Endothelial cell of umbilical vein (primary cell): ENCODE results near the gene ATP13A3. TPM values are rescaled to one million over a fixed set of nuclear protein-coding genes. Genes with fewer than 3 reads are reported as not detected.

Experiments used
- BruUV-seq: library from RNA; stranded (reverse); fragments of 400-500 nt; replicated peaks from 2 replicates; lab custom pipeline; 2021; lab: Mats Ljungman, UMichigan
- CTCF ChIA-PET: fragments of 300-600, 350-600 bp; sonication (Branson Sonifier 250); formaldehyde crosslinking; loops from one replicate; lab custom pipeline; 2021; ENCODE audit warnings: antibody characterized with exemption, inconsistent platforms; lab: Charles Lee
- POLR2A ChIA-PET: fragments of 300-600, 350-600 bp; sonication (Branson Sonifier 250); formaldehyde crosslinking; loops from one replicate; lab custom pipeline; 2021; ENCODE audit warnings: antibody characterized with exemption, inconsistent platforms; lab: Charles Lee
- DNase-seq: peaks from one replicate; pipeline ENCODE4 v3.0.0-alpha.2; 2011; ENCODE audit warnings: low read depth, low spot score
- FAIRE-seq: peaks from 2 replicates; lab custom pipeline; 2011; peaks lifted over from hg19 to GRCh38; lab: Jason Lieb, UNC
- H2AFZ ChIP-seq: 2 replicates; pipeline ENCODE4 v1.6.0; 2012; ENCODE audit warnings: low read depth, low read length, control low read depth, inconsistent platforms
- H3K27ac ChIP-seq: 2 replicates; pipeline ENCODE4 v1.5.1; 2011; ENCODE audit warnings: low read depth, mild to moderate bottlenecking, control low read depth, low read length, moderate library complexity; ENCODE audit not compliant: insufficient read depth
- H3K27me3 ChIP-seq, 2 experiments: 2 replicates each; pipeline versions ENCODE4 v1.6.0 to v1.6.1; 2011; ENCODE audit warnings: low read length in 2 of 2, mixed read lengths in 1 of 2; ENCODE audit not compliant: control insufficient read depth in 2 of 2, insufficient read depth in 2 of 2
- H3K36me3 ChIP-seq, 2 experiments: 2 replicates in 1 of 2; 3 replicates in 1 of 2; pipeline ENCODE4 v1.5.1; 2011; ENCODE audit warnings: low read length in 2 of 2, mild to moderate bottlenecking in 1 of 2, moderate library complexity in 1 of 2; ENCODE audit not compliant: control insufficient read depth in 2 of 2, insufficient read depth in 2 of 2; ENCODE audit errors: extremely low read depth in 1 of 2
- H3K4me1 ChIP-seq: 3 replicates; pipeline ENCODE4 v1.5.1; 2011; ENCODE audit warnings: mild to moderate bottlenecking, low read length; ENCODE audit not compliant: control insufficient read depth, insufficient read depth; ENCODE audit errors: extremely low read depth
- H3K4me2 ChIP-seq: 2 replicates; pipeline ENCODE4 v1.6.1; 2011; ENCODE audit warnings: low read length, control low read depth, mixed read lengths; ENCODE audit not compliant: insufficient read depth
- H3K4me3 ChIP-seq, 3 experiments: fragments of 200-600 bp in 1 of 3; sonication (generic), shearing (Covaris generic) in 1 of 3; replicated peaks in 1 of 3; 2 replicates each; pipeline ENCODE4 v1.5.1; 2011 to 2016; ENCODE audit warnings: control low read depth in 3 of 3, low read length in 3 of 3, mild to moderate bottlenecking in 2 of 3, inconsistent platforms in 1 of 3, low read depth in 1 of 3, moderate library complexity in 1 of 3; ENCODE audit not compliant: insufficient read depth in 1 of 3
- H3K79me2 ChIP-seq: 2 replicates; pipeline ENCODE4 v1.6.0; 2012; ENCODE audit warnings: low read length, inconsistent platforms; ENCODE audit not compliant: control insufficient read depth, insufficient read depth
- H3K9ac ChIP-seq: replicated peaks from 2 replicates; pipeline ENCODE3; 2011; ENCODE audit warnings: low read length, control low read depth; ENCODE audit not compliant: insufficient read depth; ENCODE audit errors: extremely low read depth
- H3K9me1 ChIP-seq: replicated peaks from 3 replicates; pipeline ENCODE4 v1.6.0; 2011; ENCODE audit warnings: mild to moderate bottlenecking, low read length; ENCODE audit not compliant: control insufficient read depth, insufficient read depth; ENCODE audit errors: extremely low read depth
- H3K9me3 ChIP-seq: replicated peaks from 2 replicates; pipeline ENCODE4 v1.5.1; 2012; ENCODE audit warnings: low read length, inconsistent platforms; ENCODE audit not compliant: control insufficient read depth, insufficient read depth
- H4K20me1 ChIP-seq: replicated peaks from 2 replicates; pipeline ENCODE3; 2011; ENCODE audit warnings: mild to moderate bottlenecking, low read length; ENCODE audit not compliant: control insufficient read depth, insufficient read depth; ENCODE audit errors: extremely low read depth
- EZH2 ChIP-seq: IDR thresholded peaks from 2 replicates; pipeline ENCODE4 v1.6.1; 2012; ENCODE audit warnings: borderline replicate concordance, low read depth, mild to moderate bottlenecking, moderate library complexity, low read length, inconsistent platforms; ENCODE audit not compliant: severe bottlenecking
- FOS ChIP-seq: IDR thresholded peaks from 2 replicates; pipeline ENCODE4 v1.6.1; 2011; ENCODE audit warnings: mild to moderate bottlenecking, low read length, moderate library complexity, borderline replicate concordance; ENCODE audit not compliant: insufficient read depth
- GATA2 ChIP-seq: IDR thresholded peaks from 2 replicates; pipeline ENCODE4 v1.7.0; 2011; ENCODE audit warnings: low read depth, mild to moderate bottlenecking, moderate library complexity, mixed read lengths, low read length; ENCODE audit not compliant: insufficient read length, insufficient read depth
- JUN ChIP-seq: IDR thresholded peaks from 2 replicates; pipeline ENCODE4 v1.6.1; 2011; ENCODE audit warnings: borderline replicate concordance, low read depth; ENCODE audit not compliant: insufficient read length, insufficient read depth
- MAX ChIP-seq: IDR thresholded peaks from 2 replicates; pipeline ENCODE4 v1.6.1; 2011; ENCODE audit not compliant: insufficient read depth, insufficient read length
- MYC ChIP-seq: IDR thresholded peaks from one replicate; pipeline ENCODE4 v1.6.1; 2011; ENCODE audit warnings: mild to moderate bottlenecking, low read depth, low read length
- POLR2A ChIP-seq: IDR thresholded peaks from 2 replicates; pipeline ENCODE4 v1.6.1; 2012; ENCODE audit warnings: low read depth, mild to moderate bottlenecking, control low read depth, low read length
- POLR2AphosphoS5 ChIP-seq: IDR thresholded peaks from 2 replicates; pipeline ENCODE4 v1.6.1; 2012; ENCODE audit warnings: low read depth, mild to moderate bottlenecking, control low read depth, low read length, moderate library complexity; ENCODE audit not compliant: insufficient read depth
- dilution Hi-C: fragments of 300-500 bp; cut with MboI; formaldehyde crosslinking; loops from one replicate; pipeline ENCODE4 v1.15.0; 2019; ENCODE audit warnings: low sequenced_read_pairs; ENCODE audit not compliant: extremely low pct_ligation_motif_present
- intact Hi-C: fragments of 100-400 bp; cut with micrococcal nuclease; formaldehyde crosslinking; loops from one replicate; pipeline ENCODE4 v1.10.0; 2022
- polyA plus RNA-seq, 4 experiments: library from polyadenylated mRNA; depleted of rRNA in 3 of 4; stranded (reverse) in 3 of 4; unstranded in 1 of 4; fragments of >200 nt; gene quantifications; 2 replicates each; pipeline versions ENCODE4 v1.2.1 to v1.2.3, GENCODE V29; 2011 to 2012; ENCODE audit warnings: missing spikeins in 1 of 4
- total RNA-seq: library from RNA; stranded (reverse); gene quantifications from 2 replicates; pipeline ENCODE4 v1.2.3, GENCODE V29; 2021

Gene ATP13A3
- total and polyA plus RNA-seq, 2 donors (not counting 3 experiments of a cell fraction or from before 2014, with no cell fraction given), result 12.0 to 59.0 TPM

GRCh38 chr3:194396539-194396858 lies 90.3 kb downstream of the ATP13A3 start:
- POLR2A ChIA-PET, result no interaction called here
- no peaks in the 10 kb centered on the region for H3K36me3 ChIP-seq
- intact Hi-C loops, result no loop called here

GRCh38 chr3:194395778-194396538 lies 90.8 kb downstream of the ATP13A3 start:
- POLR2A ChIA-PET, result no interaction called here
- TF ChIP-seq POLR2A (no peak), EZH2 (no peak), JUN (no peak), MYC (no peak), FOS (no peak), GATA2 (no peak), MAX (no peak)

More at GRCh38 chr3:194396539-194396858, 90.3 kb downstream of the ATP13A3 start:
- TF ChIP-seq JUN (no peak), EZH2 (no peak), POLR2AphosphoS5 (no peak), MAX (no peak)
- H3K4me2 ChIP-seq, result no peak overlapping the region
- H3K79me2 ChIP-seq, result no peaks in the 10 kb centered on the region
- dilution Hi-C loops, result no loop called here
- FAIRE-seq (no peak), DNase-seq (no peak)
- H3K4me3 ChIP-seq, result no peak overlapping the region
- peaks cover 24 to 55% of the 10 kb centered on the region in 2 experiments for H3K27me3 ChIP-seq
- no peak overlapping the region for H3K27ac ChIP-seq
- no peak overlapping the region for H2AFZ ChIP-seq
- H3K9me1 ChIP-seq, result no peaks in the 10 kb centered on the region
- no TSS peak for BruUV-seq
- H3K4me1 ChIP-seq, result peaks cover 6% of the 10 kb centered on the region
- H3K9me3 ChIP-seq, result no peaks in the 10 kb centered on the region
- CTCF ChIA-PET, result interaction anchor here (0.8 to 6.6 kb wide), 6 partner anchors 10 to 63 kb away, joined by 3 to 74 read pairs (median 6); no protein-coding TSS in a partner anchor
- H3K9ac ChIP-seq, result no peak overlapping the region
- no peaks in the 10 kb centered on the region for H4K20me1 ChIP-seq

More at GRCh38 chr3:194395778-194396538, 90.8 kb downstream of the ATP13A3 start:
- intact Hi-C loops, result no loop called here
- H3K27ac ChIP-seq, result no peak overlapping the region
- no peaks in the 10 kb centered on the region for H3K9me1 ChIP-seq
- H2AFZ ChIP-seq, result no peak overlapping the region
- no TSS peak for BruUV-seq
- dilution Hi-C loops, result no loop called here
- no peak for DNase-seq
- no peaks in the 10 kb centered on the region for H3K79me2 ChIP-seq
- H3K4me3 ChIP-seq, result no peak overlapping the region
- no peaks in the 10 kb centered on the region for H3K9me3 ChIP-seq
- H3K4me1 ChIP-seq, result peaks cover 6% of the 10 kb centered on the region
- CTCF ChIA-PET, result interaction anchor here (0.8 to 6.6 kb wide), 6 partner anchors 9 to 62 kb away, joined by 3 to 74 read pairs (median 4); no protein-coding TSS in a partner anchor
- no peak overlapping the region for H3K9ac ChIP-seq
- peaks cover 24 to 59% of the 10 kb centered on the region in 2 experiments for H3K27me3 ChIP-seq
- H3K36me3 ChIP-seq, result no peaks in the 10 kb centered on the region
- no peak for FAIRE-seq
- no peak overlapping the region for H3K4me2 ChIP-seq
- no peaks in the 10 kb centered on the region for H4K20me1 ChIP-seq
